Activated naive CD8-positive, alpha-beta T cell (primary cell): ENCODE data around the gene BORCS5.

Source experiments
- H3K27ac Mint-ChIP-seq: one replicate; pipeline ENCODE4 v1.8.0; 2021; ENCODE audit warnings: mixed read lengths
- H3K27me3 Mint-ChIP-seq: one replicate; pipeline ENCODE4 v1.8.0; 2021; ENCODE audit warnings: mixed read lengths
- H3K36me3 Mint-ChIP-seq: one replicate; pipeline ENCODE4 v1.8.0; 2021; ENCODE audit warnings: mixed read lengths
- H3K4me1 Mint-ChIP-seq: one replicate; pipeline ENCODE4 v1.8.0; 2021; ENCODE audit warnings: low read depth, mixed read lengths
- H3K4me3 Mint-ChIP-seq: one replicate; pipeline ENCODE4 v1.8.0; 2021; ENCODE audit warnings: mild to moderate bottlenecking, mixed read lengths
- H3K9me3 Mint-ChIP-seq: one replicate; pipeline ENCODE4 v1.8.0; 2021; ENCODE audit warnings: low read depth, mixed read lengths

BORCS5 gene

GRCh38 chr12:12446786-12447185 lies 89.9 kb downstream of the BORCS5 start:
- Mint-ChIP-seq H3K9me3 (no peaks in the 10 kb centered on the region), H3K4me1 (peaks cover 44% of the 10 kb centered on the region), H3K27me3 (no peaks in the 10 kb centered on the region), H3K27ac (peak overlapping the region; percentile 6), H3K36me3 (peaks cover 18% of the 10 kb centered on the region), H3K4me3 (no peak overlapping the region)

- H3K4me1 Mint-ChIP-seq = peaks cover 40% of the 10 kb centered on the region
- H3K27me3 Mint-ChIP-seq = no peaks in the 10 kb centered on the region
- H3K4me3 Mint-ChIP-seq = no peak overlapping the region
- peak overlapping the region; percentile 22 for H3K27ac Mint-ChIP-seq
- H3K36me3 Mint-ChIP-seq = peaks cover 18% of the 10 kb centered on the region
- no peaks in the 10 kb centered on the region for H3K9me3 Mint-ChIP-seq
These were observed 90.4 kb downstream of the BORCS5 start for GRCh38 chr12:12447236-12447635.

GRCh38 chr12:12447837-12448236 lies 91.0 kb downstream of the BORCS5 start:
- Mint-ChIP-seq H3K36me3 (peaks cover 19% of the 10 kb centered on the region), H3K27me3 (no peaks in the 10 kb centered on the region), H3K4me3 (no peak overlapping the region), H3K9me3 (no peaks in the 10 kb centered on the region), H3K4me1 (peaks cover 34% of the 10 kb centered on the region), H3K27ac (no peak overlapping the region)

- H3K27ac Mint-ChIP-seq = no peak overlapping the region
- no peak overlapping the region for H3K4me3 Mint-ChIP-seq
- no peaks in the 10 kb centered on the region for H3K27me3 Mint-ChIP-seq
- H3K36me3 Mint-ChIP-seq = peaks cover 18% of the 10 kb centered on the region
- H3K9me3 Mint-ChIP-seq = no peaks in the 10 kb centered on the region
- H3K4me1 Mint-ChIP-seq = peaks cover 19% of the 10 kb centered on the region
These were observed 92.7 kb downstream of the BORCS5 start for GRCh38 chr12:12449533-12450025.

- H3K4me1 Mint-ChIP-seq = peaks cover 20% of the 10 kb centered on the region
- H3K4me3 Mint-ChIP-seq = no peak overlapping the region
- no peak overlapping the region for H3K27ac Mint-ChIP-seq
- no peaks in the 10 kb centered on the region for H3K27me3 Mint-ChIP-seq
- peaks cover 18% of the 10 kb centered on the region for H3K36me3 Mint-ChIP-seq
- no peaks in the 10 kb centered on the region for H3K9me3 Mint-ChIP-seq
These were observed 93.2 kb downstream of the BORCS5 start for GRCh38 chr12:12450043-12450471.

- no peak overlapping the region for H3K27ac Mint-ChIP-seq
- no peaks in the 10 kb centered on the region for H3K9me3 Mint-ChIP-seq
- H3K36me3 Mint-ChIP-seq = peaks cover 18% of the 10 kb centered on the region
- H3K4me1 Mint-ChIP-seq = peaks cover 17% of the 10 kb centered on the region
- no peaks in the 10 kb centered on the region for H3K27me3 Mint-ChIP-seq
- no peak overlapping the region for H3K4me3 Mint-ChIP-seq
These were observed 94.2 kb downstream of the BORCS5 start for GRCh38 chr12:12451098-12451497.

GRCh38 chr12:12452326-12452902 lies 95.5 kb downstream of the BORCS5 start:
- Mint-ChIP-seq H3K36me3 (peaks cover 16% of the 10 kb centered on the region), H3K27me3 (no peaks in the 10 kb centered on the region), H3K4me1 (peaks cover 16% of the 10 kb centered on the region), H3K27ac (no peak overlapping the region), H3K4me3 (no peak overlapping the region), H3K9me3 (no peaks in the 10 kb centered on the region)

- Mint-ChIP-seq H3K4me1 (peaks cover 18% of the 10 kb centered on the region), H3K27me3 (no peaks in the 10 kb centered on the region), H3K9me3 (no peaks in the 10 kb centered on the region), H3K4me3 (no peak overlapping the region), H3K36me3 (peaks cover 19% of the 10 kb centered on the region), H3K27ac (no peak overlapping the region)
These were observed 96.8 kb downstream of the BORCS5 start for GRCh38 chr12:12453635-12454034.

GRCh38 chr12:12454315-12454714 lies 97.4 kb downstream of the BORCS5 start:
- peaks cover 18% of the 10 kb centered on the region for H3K4me1 Mint-ChIP-seq
- no peak overlapping the region for H3K27ac Mint-ChIP-seq
- no peaks in the 10 kb centered on the region for H3K9me3 Mint-ChIP-seq
- peaks cover 18% of the 10 kb centered on the region for H3K36me3 Mint-ChIP-seq
- no peak overlapping the region for H3K4me3 Mint-ChIP-seq
- no peaks in the 10 kb centered on the region for H3K27me3 Mint-ChIP-seq

- peak overlapping the region; percentile 88 for H3K27ac Mint-ChIP-seq
- H3K4me3 Mint-ChIP-seq = peak overlapping the region; percentile 12
- peaks cover 34% of the 10 kb centered on the region for H3K4me1 Mint-ChIP-seq
- peaks cover 16% of the 10 kb centered on the region for H3K36me3 Mint-ChIP-seq
- no peaks in the 10 kb centered on the region for H3K9me3 Mint-ChIP-seq
- no peaks in the 10 kb centered on the region for H3K27me3 Mint-ChIP-seq
These were observed 99.8 kb downstream of the BORCS5 start for GRCh38 chr12:12456637-12457036.

GRCh38 chr12:12460935-12461922 lies 104.4 kb downstream of the BORCS5 start:
- peaks cover 17% of the 10 kb centered on the region for H3K36me3 Mint-ChIP-seq
- no peaks in the 10 kb centered on the region for H3K27me3 Mint-ChIP-seq
- peak overlapping the region; percentile 48 for H3K4me3 Mint-ChIP-seq
- H3K27ac Mint-ChIP-seq = peak overlapping the region; percentile 89
- peaks cover 59% of the 10 kb centered on the region for H3K4me1 Mint-ChIP-seq
- H3K9me3 Mint-ChIP-seq = no peaks in the 10 kb centered on the region

GRCh38 chr12:12461923-12462315 lies 105.0 kb downstream of the BORCS5 start:
- Mint-ChIP-seq H3K36me3 (peaks cover 16% of the 10 kb centered on the region), H3K4me1 (peaks cover 60% of the 10 kb centered on the region), H3K27ac (peak overlapping the region; percentile 89)

GRCh38 chr12:12465522-12465921 lies 108.6 kb downstream of the BORCS5 start:
- no peak overlapping the region for H3K27ac Mint-ChIP-seq
- no peak overlapping the region for H3K4me3 Mint-ChIP-seq
- H3K9me3 Mint-ChIP-seq = no peaks in the 10 kb centered on the region
- no peaks in the 10 kb centered on the region for H3K27me3 Mint-ChIP-seq
- peaks cover 74% of the 10 kb centered on the region for H3K4me1 Mint-ChIP-seq
- H3K36me3 Mint-ChIP-seq = peaks cover 33% of the 10 kb centered on the region

More at GRCh38 chr12:12461923-12462315, 105.0 kb downstream of the BORCS5 start:
- Mint-ChIP-seq H3K4me3 (peak overlapping the region; percentile 6), H3K27me3 (no peaks in the 10 kb centered on the region), H3K9me3 (no peaks in the 10 kb centered on the region)

- Mint-ChIP-seq H3K36me3 (peaks cover 34% of the 10 kb centered on the region), H3K4me1 (peaks cover 69% of the 10 kb centered on the region), H3K27ac (peak overlapping the region; percentile 91), H3K4me3 (peak overlapping the region; percentile 60), H3K9me3 (no peaks in the 10 kb centered on the region), H3K27me3 (no peaks in the 10 kb centered on the region)
These were observed 109.3 kb downstream of the BORCS5 start for GRCh38 chr12:12466157-12466556.

- peak overlapping the region; percentile 46 for H3K4me3 Mint-ChIP-seq
- peak overlapping the region; percentile 61 for H3K27ac Mint-ChIP-seq
- H3K36me3 Mint-ChIP-seq = peaks cover 33% of the 10 kb centered on the region
- no peaks in the 10 kb centered on the region for H3K27me3 Mint-ChIP-seq
- H3K9me3 Mint-ChIP-seq = no peaks in the 10 kb centered on the region
- peaks cover 60% of the 10 kb centered on the region for H3K4me1 Mint-ChIP-seq
These were observed 110.4 kb downstream of the BORCS5 start for GRCh38 chr12:12467264-12467663.
